ENCODE results near the gene RBM15. TPM values are rescaled to one million over a fixed set of nuclear protein-coding genes. Genes with fewer than 3 reads are reported as not detected.
A peak's percentile ranks its signal among the peaks of the same experiment; 100 is the strongest.

Gene RBM15
- total RNA-seq, 1 donor from 2014 or later = 20.4 TPM

GRCh38 chr1:110292031-110292741 is 47.0 kb upstream of the RBM15 start:
- Mint-ChIP-seq H3K4me1 (ENCODE audit: low read depth, unreplicated experiment) (peaks cover 16% of the 10 kb centered on the region), H3K9me3 (ENCODE audit: unreplicated experiment) (peaks cover 7% of the 10 kb centered on the region), H3K36me3 (ENCODE audit: low read depth, unreplicated experiment) (no peaks in the 10 kb centered on the region), H3K27ac (ENCODE audit: unreplicated experiment) (peak overlapping the region; percentile 54), H3K4me3 (ENCODE audit: unreplicated experiment) (no peak overlapping the region), H3K27me3 (ENCODE audit: low read depth, unreplicated experiment) (peaks cover 24% of the 10 kb centered on the region)
- TF ChIP-seq EZH2 (IDR thresholded peaks at IDR 0.05; ENCODE audit: insufficient read depth, low read length) = no peak
- TF ChIP-seq CTCF (IDR thresholded peaks at IDR 0.05; ENCODE audit: insufficient read depth, low read depth, low read length) = no peak
- Histone ChIP-seq H3K9me3 (ENCODE audit: insufficient read depth, low read depth, low read length) (no peaks in the 10 kb centered on the region), H2AFZ (ENCODE audit: low read depth, low read length) (no peak overlapping the region), H3K27ac (ENCODE audit: low read depth, low read length) (no peak overlapping the region), H3K4me1 (ENCODE audit: insufficient read depth, low read length) (no peaks in the 10 kb centered on the region), H3K9ac (ENCODE audit: low read length) (no peak overlapping the region), H3K27me3 (ENCODE audit: insufficient read depth, low read length) (peaks cover 3% of the 10 kb centered on the region), H3K4me3 (ENCODE audit: insufficient read depth, low read depth, low read length) (no peak overlapping the region), H4K20me1 (ENCODE audit: insufficient read depth, low read length) (no peaks in the 10 kb centered on the region), H3K79me2 (ENCODE audit: insufficient read depth, low read length) (no peaks in the 10 kb centered on the region), H3K36me3 (ENCODE audit: insufficient read depth, low read length) (no peaks in the 10 kb centered on the region), H3K4me2 (ENCODE audit: low read length) (no peak overlapping the region)
- no peak for DNase-seq (ENCODE audit: low read depth)
- peak; percentile 23 for FAIRE-seq

- no peaks in the 10 kb centered on the region for H3K9me3 ChIP-seq (ENCODE audit: insufficient read depth, low read depth, low read length)
- Mint-ChIP-seq H3K27me3 (ENCODE audit: low read depth, unreplicated experiment) (peaks cover 39% of the 10 kb centered on the region), H3K36me3 (ENCODE audit: low read depth, unreplicated experiment) (no peaks in the 10 kb centered on the region), H3K4me1 (ENCODE audit: low read depth, unreplicated experiment) (peaks cover 16% of the 10 kb centered on the region), H3K9me3 (ENCODE audit: unreplicated experiment) (peaks cover 3% of the 10 kb centered on the region), H3K27ac (ENCODE audit: unreplicated experiment) (no peak overlapping the region), H3K4me3 (ENCODE audit: unreplicated experiment) (no peak overlapping the region)
- H3K36me3 ChIP-seq (ENCODE audit: insufficient read depth, low read length) = no peaks in the 10 kb centered on the region
- no peaks in the 10 kb centered on the region for H4K20me1 ChIP-seq (ENCODE audit: insufficient read depth, low read length)
- H3K27ac ChIP-seq (ENCODE audit: low read depth, low read length) = no peak overlapping the region
- no peaks in the 10 kb centered on the region for H3K4me1 ChIP-seq (ENCODE audit: insufficient read depth, low read length)
- H2AFZ ChIP-seq (ENCODE audit: low read depth, low read length) = no peak overlapping the region
- H3K4me3 ChIP-seq (ENCODE audit: insufficient read depth, low read depth, low read length) = no peak overlapping the region
- H3K4me2 ChIP-seq (ENCODE audit: low read length) = no peak overlapping the region
- no peak for DNase-seq (ENCODE audit: low read depth)
- H3K9ac ChIP-seq (ENCODE audit: low read length) = no peak overlapping the region
- FAIRE-seq = no peak
- H3K27me3 ChIP-seq (ENCODE audit: insufficient read depth, low read length) = peaks cover 14% of the 10 kb centered on the region
- H3K79me2 ChIP-seq (ENCODE audit: insufficient read depth, low read length) = no peaks in the 10 kb centered on the region
- TF ChIP-seq EZH2 (IDR thresholded peaks at IDR 0.05; ENCODE audit: insufficient read depth, low read length) = no peak
- no peak for TF ChIP-seq CTCF (IDR thresholded peaks at IDR 0.05; ENCODE audit: insufficient read depth, low read depth, low read length)
Observed at GRCh38 chr1:110293601-110294104, 45.5 kb upstream of the RBM15 start.

GRCh38 chr1:110294308-110294707 is 44.9 kb upstream of the RBM15 start:
- Mint-ChIP-seq H3K27ac (ENCODE audit: unreplicated experiment) (no peak overlapping the region), H3K9me3 (ENCODE audit: unreplicated experiment) (no peaks in the 10 kb centered on the region), H3K36me3 (ENCODE audit: low read depth, unreplicated experiment) (no peaks in the 10 kb centered on the region), H3K4me3 (ENCODE audit: unreplicated experiment) (no peak overlapping the region), H3K4me1 (ENCODE audit: low read depth, unreplicated experiment) (peaks cover 16% of the 10 kb centered on the region), H3K27me3 (ENCODE audit: low read depth, unreplicated experiment) (peaks cover 44% of the 10 kb centered on the region)
- no peak overlapping the region for H3K9ac ChIP-seq (ENCODE audit: low read length)
- no peaks in the 10 kb centered on the region for H4K20me1 ChIP-seq (ENCODE audit: insufficient read depth, low read length)
- DNase-seq (ENCODE audit: low read depth) (no peak), FAIRE-seq (no peak)
- H3K36me3 ChIP-seq (ENCODE audit: insufficient read depth, low read length) = no peaks in the 10 kb centered on the region
- TF ChIP-seq CTCF (IDR thresholded peaks at IDR 0.05; ENCODE audit: insufficient read depth, low read depth, low read length) (no peak), EZH2 (IDR thresholded peaks at IDR 0.05; ENCODE audit: insufficient read depth, low read length) (no peak)
- peaks cover 17% of the 10 kb centered on the region for H3K27me3 ChIP-seq (ENCODE audit: insufficient read depth, low read length)
- H3K9me3 ChIP-seq (ENCODE audit: insufficient read depth, low read depth, low read length) = no peaks in the 10 kb centered on the region
- H2AFZ ChIP-seq (ENCODE audit: low read depth, low read length) = no peak overlapping the region
- H3K4me3 ChIP-seq (ENCODE audit: insufficient read depth, low read depth, low read length) = no peak overlapping the region
- no peaks in the 10 kb centered on the region for H3K79me2 ChIP-seq (ENCODE audit: insufficient read depth, low read length)
- no peak overlapping the region for H3K4me2 ChIP-seq (ENCODE audit: low read length)
- H3K27ac ChIP-seq (ENCODE audit: low read depth, low read length) = no peak overlapping the region
- H3K4me1 ChIP-seq (ENCODE audit: insufficient read depth, low read length) = no peaks in the 10 kb centered on the region
